Neural cell (in vitro differentiated cells): Measurements from ENCODE around the gene MTMR3. TPM values are rescaled to one million over a fixed set of nuclear protein-coding genes. Genes with fewer than 3 reads are reported as not detected.

Source experiments
- H2AFZ ChIP-seq: fragments of 200-600, 300-800 bp; sonication (generic), shearing (Covaris generic); 2 replicates; pipeline ENCODE4 v1.6.0; 2014; ENCODE audit warnings: low read depth, mild to moderate bottlenecking, antibody characterized with exemption, low read length, moderate library complexity
- H3F3A ChIP-seq: fragments of 200-600 bp; shearing (Covaris generic); 2 replicates; pipeline ENCODE4 v1.6.1; 2016; ENCODE audit warnings: mild to moderate bottlenecking, moderate library complexity, mixed read lengths, antibody characterized with exemption, low read length; ENCODE audit not compliant: insufficient read depth, poor library complexity, severe bottlenecking
- H3K27ac ChIP-seq: fragments of 200-600, 300-800 bp; sonication (generic), shearing (Covaris generic); 2 replicates; pipeline ENCODE4 v1.5.1; 2014; ENCODE audit warnings: mild to moderate bottlenecking, low read length, moderate library complexity
- H3K27me3 ChIP-seq: fragments of 300-800, 200-600 bp; sonication (generic), shearing (Covaris generic); 2 replicates; pipeline ENCODE4 v1.6.0; 2014; ENCODE audit warnings: mild to moderate bottlenecking, low read depth, low read length, moderate library complexity; ENCODE audit not compliant: insufficient read depth
- H3K36me3 ChIP-seq: fragments of 300-800, 200-600 bp; sonication (generic), shearing (Covaris generic); 2 replicates; pipeline ENCODE4 v1.5.1; 2014; ENCODE audit warnings: mild to moderate bottlenecking, antibody characterized with exemption, low read length, moderate library complexity; ENCODE audit not compliant: insufficient read depth
- H3K4me2 ChIP-seq: fragments of 300-800, 200-600 bp; sonication (generic), shearing (Covaris generic); 2 replicates; pipeline ENCODE4 v1.6.0; 2014; ENCODE audit warnings: mild to moderate bottlenecking, low read length
- H3K4me3 ChIP-seq: fragments of 300-800, 200-600 bp; sonication (generic), shearing (Covaris generic); 2 replicates; pipeline ENCODE4 v1.5.1; 2014; ENCODE audit warnings: mild to moderate bottlenecking, low read length, moderate library complexity
- H3K79me2 ChIP-seq: fragments of 200-600 bp; shearing (Covaris generic); replicated peaks from 2 replicates; pipeline ENCODE4 v1.6.0; 2014; ENCODE audit warnings: mild to moderate bottlenecking, low read length, moderate library complexity; ENCODE audit not compliant: insufficient read depth
- H3K9ac ChIP-seq: fragments of 300-800, 200-600 bp; sonication (generic), shearing (Covaris generic); 2 replicates; pipeline ENCODE4 v1.6.1; 2016; ENCODE audit warnings: mild to moderate bottlenecking, low read length, mixed read lengths
- H3K9me2 ChIP-seq: fragments of 200-600 bp; shearing (Covaris generic); 2 replicates; pipeline ENCODE4 v1.6.1; 2016; ENCODE audit warnings: mild to moderate bottlenecking, low read length, mixed read lengths; ENCODE audit not compliant: insufficient read depth
- H3K9me3 ChIP-seq: fragments of 200-600, 300-800 bp; sonication (generic), shearing (Covaris generic); 2 replicates; pipeline ENCODE4 v1.6.1; 2016; ENCODE audit warnings: mild to moderate bottlenecking, mixed run types, low read length, moderate library complexity, mixed read lengths
- H4K20me1 ChIP-seq: fragments of 200-600 bp; shearing (Covaris generic); 2 replicates; pipeline ENCODE4 v1.6.1; 2016; ENCODE audit warnings: mild to moderate bottlenecking, mixed run types; ENCODE audit not compliant: insufficient read depth
- EP300 ChIP-seq: fragments of 450-650 bp; conservative IDR thresholded peaks from 2 replicates; pipeline ENCODE4 v1.6.1; 2014; ENCODE audit warnings: antibody characterized with exemption, mild to moderate bottlenecking, moderate library complexity; ENCODE audit not compliant: poor library complexity, severe bottlenecking
- EZH2 ChIP-seq: fragments of 200-600, 300-800 bp; shearing (Covaris generic), sonication (generic); IDR thresholded peaks from 2 replicates; pipeline ENCODE4 v1.6.1; 2014; ENCODE audit warnings: antibody characterized with exemption, low read length, borderline replicate concordance, mild to moderate bottlenecking; ENCODE audit not compliant: insufficient read depth, poor library complexity, severe bottlenecking
- MXI1 ChIP-seq: fragments of 450-650 bp; conservative IDR thresholded peaks from 2 replicates; pipeline ENCODE4 v1.6.1; 2014; ENCODE audit warnings: antibody characterized with exemption, mild to moderate bottlenecking; ENCODE audit not compliant: poor library complexity, severe bottlenecking
- POLR2AphosphoS5 ChIP-seq: IDR thresholded peaks from 2 replicates; pipeline ENCODE4 v1.6.1; 2012
- RAD21 ChIP-seq: fragments of 450-650 bp; conservative IDR thresholded peaks from 2 replicates; pipeline ENCODE4 v1.6.1; 2014; ENCODE audit warnings: antibody characterized with exemption, mild to moderate bottlenecking, moderate library complexity
- SMC3 ChIP-seq: fragments of 450-650 bp; conservative IDR thresholded peaks from 2 replicates; pipeline ENCODE4 v1.6.1; 2014; ENCODE audit warnings: antibody characterized with exemption, mild to moderate bottlenecking, moderate library complexity; ENCODE audit not compliant: poor library complexity
- TAF1 ChIP-seq: IDR thresholded peaks from 2 replicates; pipeline ENCODE4 v1.6.1; 2012; ENCODE audit warnings: low read depth
- polyA plus RNA-seq: library from polyadenylated mRNA; depleted of rRNA; stranded (reverse); fragments of >200 nt; gene quantifications from 2 replicates; pipeline ENCODE4 v1.2.3, GENCODE V29; 2014
- TF ChIP-seq, protein P1 (sequence below): fragments of 450-650 bp; IDR thresholded peaks from 2 replicates; pipeline ENCODE4 v1.5.1; 2014; ENCODE audit warnings: antibody characterized with exemption, mild to moderate bottlenecking, moderate library complexity; ENCODE audit not compliant: poor library complexity, severe bottlenecking
- TF ChIP-seq, protein P2 (sequence below): IDR thresholded peaks from 2 replicates; pipeline ENCODE4 v1.6.1; 2012; ENCODE audit warnings: borderline replicate concordance

The MTMR3 gene
- polyA plus RNA-seq, 1 donor from 2014 or later = 46.7 TPM

DNA sequence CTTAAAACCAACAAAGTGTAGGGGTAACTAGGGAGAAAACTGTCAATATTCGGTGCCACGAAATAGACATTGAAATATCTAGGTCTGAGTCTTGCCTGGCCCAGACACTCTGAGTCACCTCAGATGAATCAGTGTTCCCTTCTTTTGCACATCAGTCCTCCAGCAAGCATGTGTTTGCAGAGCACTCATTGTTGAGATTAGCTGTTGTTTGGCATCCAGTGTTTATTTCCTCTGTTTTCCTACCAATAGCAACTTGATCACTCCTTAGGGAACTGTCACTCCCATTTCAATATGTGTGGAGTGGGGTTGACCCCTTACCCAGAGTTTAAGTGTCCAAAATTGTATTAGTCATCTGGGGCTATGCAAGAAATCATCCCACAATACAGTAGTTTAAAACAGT lies 40.2 kb upstream of the MTMR3 start:
- no peaks in the 10 kb centered on the region for H3K27me3 ChIP-seq
- no peaks in the 10 kb centered on the region for H3K9me3 ChIP-seq
- H2AFZ ChIP-seq = no peak overlapping the region
- no peak overlapping the region for H3K9ac ChIP-seq
- H4K20me1 ChIP-seq = no peaks in the 10 kb centered on the region
- no peaks in the 10 kb centered on the region for H3K79me2 ChIP-seq
- H3K9me2 ChIP-seq = no peaks in the 10 kb centered on the region
- no peak overlapping the region for H3K4me3 ChIP-seq
- no peaks in the 10 kb centered on the region for H3K36me3 ChIP-seq
- TF ChIP-seq TAF1 (no peak), MXI1 (no peak)
- TF ChIP-seq, protein P1, sequence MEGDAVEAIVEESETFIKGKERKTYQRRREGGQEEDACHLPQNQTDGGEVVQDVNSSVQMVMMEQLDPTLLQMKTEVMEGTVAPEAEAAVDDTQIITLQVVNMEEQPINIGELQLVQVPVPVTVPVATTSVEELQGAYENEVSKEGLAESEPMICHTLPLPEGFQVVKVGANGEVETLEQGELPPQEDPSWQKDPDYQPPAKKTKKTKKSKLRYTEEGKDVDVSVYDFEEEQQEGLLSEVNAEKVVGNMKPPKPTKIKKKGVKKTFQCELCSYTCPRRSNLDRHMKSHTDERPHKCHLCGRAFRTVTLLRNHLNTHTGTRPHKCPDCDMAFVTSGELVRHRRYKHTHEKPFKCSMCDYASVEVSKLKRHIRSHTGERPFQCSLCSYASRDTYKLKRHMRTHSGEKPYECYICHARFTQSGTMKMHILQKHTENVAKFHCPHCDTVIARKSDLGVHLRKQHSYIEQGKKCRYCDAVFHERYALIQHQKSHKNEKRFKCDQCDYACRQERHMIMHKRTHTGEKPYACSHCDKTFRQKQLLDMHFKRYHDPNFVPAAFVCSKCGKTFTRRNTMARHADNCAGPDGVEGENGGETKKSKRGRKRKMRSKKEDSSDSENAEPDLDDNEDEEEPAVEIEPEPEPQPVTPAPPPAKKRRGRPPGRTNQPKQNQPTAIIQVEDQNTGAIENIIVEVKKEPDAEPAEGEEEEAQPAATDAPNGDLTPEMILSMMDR = no peak
- H3F3A ChIP-seq = peaks cover 3% of the 10 kb centered on the region
- no peak overlapping the region for H3K27ac ChIP-seq
- H3K4me2 ChIP-seq = no peak overlapping the region

DNA sequence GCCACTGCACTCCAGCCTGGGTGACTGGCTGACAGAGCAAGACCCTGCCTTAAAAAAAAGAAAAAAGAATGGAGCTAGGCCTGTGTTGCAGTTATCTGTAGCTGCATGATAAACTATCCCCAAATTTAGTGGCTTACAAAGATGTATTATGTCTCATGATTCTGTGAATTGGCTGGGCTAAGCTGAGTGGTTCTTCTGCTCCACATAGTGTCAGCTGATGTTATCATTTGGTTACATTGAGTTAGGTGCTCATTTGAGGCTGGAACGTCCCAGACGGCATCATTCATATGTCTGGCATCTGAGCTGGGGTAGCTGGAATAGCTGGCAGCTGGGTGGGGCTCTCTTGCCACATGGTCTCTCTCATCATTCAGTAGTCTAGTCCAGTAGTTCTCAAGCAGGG lies 36.7 kb upstream of the MTMR3 start:
- no peaks in the 10 kb centered on the region for H3K9me2 ChIP-seq
- no peaks in the 10 kb centered on the region for H4K20me1 ChIP-seq
- TF ChIP-seq, protein P2, sequence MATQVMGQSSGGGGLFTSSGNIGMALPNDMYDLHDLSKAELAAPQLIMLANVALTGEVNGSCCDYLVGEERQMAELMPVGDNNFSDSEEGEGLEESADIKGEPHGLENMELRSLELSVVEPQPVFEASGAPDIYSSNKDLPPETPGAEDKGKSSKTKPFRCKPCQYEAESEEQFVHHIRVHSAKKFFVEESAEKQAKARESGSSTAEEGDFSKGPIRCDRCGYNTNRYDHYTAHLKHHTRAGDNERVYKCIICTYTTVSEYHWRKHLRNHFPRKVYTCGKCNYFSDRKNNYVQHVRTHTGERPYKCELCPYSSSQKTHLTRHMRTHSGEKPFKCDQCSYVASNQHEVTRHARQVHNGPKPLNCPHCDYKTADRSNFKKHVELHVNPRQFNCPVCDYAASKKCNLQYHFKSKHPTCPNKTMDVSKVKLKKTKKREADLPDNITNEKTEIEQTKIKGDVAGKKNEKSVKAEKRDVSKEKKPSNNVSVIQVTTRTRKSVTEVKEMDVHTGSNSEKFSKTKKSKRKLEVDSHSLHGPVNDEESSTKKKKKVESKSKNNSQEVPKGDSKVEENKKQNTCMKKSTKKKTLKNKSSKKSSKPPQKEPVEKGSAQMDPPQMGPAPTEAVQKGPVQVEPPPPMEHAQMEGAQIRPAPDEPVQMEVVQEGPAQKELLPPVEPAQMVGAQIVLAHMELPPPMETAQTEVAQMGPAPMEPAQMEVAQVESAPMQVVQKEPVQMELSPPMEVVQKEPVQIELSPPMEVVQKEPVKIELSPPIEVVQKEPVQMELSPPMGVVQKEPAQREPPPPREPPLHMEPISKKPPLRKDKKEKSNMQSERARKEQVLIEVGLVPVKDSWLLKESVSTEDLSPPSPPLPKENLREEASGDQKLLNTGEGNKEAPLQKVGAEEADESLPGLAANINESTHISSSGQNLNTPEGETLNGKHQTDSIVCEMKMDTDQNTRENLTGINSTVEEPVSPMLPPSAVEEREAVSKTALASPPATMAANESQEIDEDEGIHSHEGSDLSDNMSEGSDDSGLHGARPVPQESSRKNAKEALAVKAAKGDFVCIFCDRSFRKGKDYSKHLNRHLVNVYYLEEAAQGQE = no peak
- TF ChIP-seq POLR2AphosphoS5 (no peak), EP300 (no peak), TAF1 (no peak)
- TF ChIP-seq, protein P1 = no peak
- H3K4me3 ChIP-seq = no peak overlapping the region
- H3F3A ChIP-seq = no peaks in the 10 kb centered on the region
- H3K27ac ChIP-seq = no peak overlapping the region
- no peak overlapping the region for H3K4me2 ChIP-seq
- no peaks in the 10 kb centered on the region for H3K36me3 ChIP-seq
- H3K9me3 ChIP-seq = no peaks in the 10 kb centered on the region
- H3K27me3 ChIP-seq = no peaks in the 10 kb centered on the region
- no peak overlapping the region for H2AFZ ChIP-seq
- no peaks in the 10 kb centered on the region for H3K79me2 ChIP-seq
- no peak overlapping the region for H3K9ac ChIP-seq

DNA sequence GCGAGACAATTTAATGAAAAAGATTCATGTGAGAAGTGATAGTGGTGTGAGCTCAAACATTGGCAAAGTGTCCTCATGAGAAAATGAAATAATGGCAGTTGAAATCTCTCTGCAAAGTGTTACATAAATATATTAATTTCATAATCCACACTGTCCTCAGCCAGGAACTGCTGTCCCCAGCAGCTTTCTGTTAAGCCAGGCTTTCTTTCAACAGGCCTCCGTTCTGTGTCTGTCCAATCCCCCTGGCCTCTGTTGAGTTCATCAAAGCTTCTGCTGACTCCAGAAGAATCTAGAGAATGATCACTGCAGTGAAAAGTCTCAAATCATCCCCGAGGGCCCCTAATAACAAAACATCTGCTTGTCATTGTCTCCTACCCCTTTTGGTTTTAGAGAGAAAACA lies 34.9 kb upstream of the MTMR3 start:
- H3K9ac ChIP-seq = no peak overlapping the region
- TF ChIP-seq RAD21 = no peak
- no peak for TF ChIP-seq POLR2AphosphoS5
- no peak for TF ChIP-seq SMC3
- TF ChIP-seq EZH2 = no peak
- TF ChIP-seq MXI1 = no peak
- TF ChIP-seq, protein P1 = no peak
- TF ChIP-seq EP300 = no peak

More for the DNA sequence above, 34.9 kb upstream of the MTMR3 start:
- Histone ChIP-seq H3K27ac (no peak overlapping the region), H3K4me2 (no peak overlapping the region), H4K20me1 (no peaks in the 10 kb centered on the region), H2AFZ (no peak overlapping the region), H3K9me3 (no peaks in the 10 kb centered on the region), H3F3A (no peaks in the 10 kb centered on the region), H3K36me3 (no peaks in the 10 kb centered on the region), H3K27me3 (no peaks in the 10 kb centered on the region), H3K4me3 (no peak overlapping the region), H3K9me2 (no peaks in the 10 kb centered on the region), H3K79me2 (no peaks in the 10 kb centered on the region)
